Esophagus (tissue), 2 donors: ENCODE measurements around the gene FILIP1. TPM values are rescaled to one million over a fixed set of nuclear protein-coding genes. Genes with fewer than 3 reads are reported as not detected.

ENCODE experiments used
- H3K27ac ChIP-seq, 2 donors: one replicate each; pipeline ENCODE4 v1.5.1; 2013; ENCODE audit warnings: low read depth in 2 of 2, mild to moderate bottlenecking in 2 of 2, inconsistent platforms in 1 of 2, low read length in 1 of 2, moderate library complexity in 1 of 2
- H3K27me3 ChIP-seq, 2 donors: one replicate each; pipeline ENCODE4 v1.6.1; 2013; ENCODE audit warnings: low read length in 2 of 2, control low read depth in 1 of 2, mild to moderate bottlenecking in 1 of 2; ENCODE audit not compliant: insufficient read depth in 2 of 2, control insufficient read depth in 1 of 2
- H3K36me3 ChIP-seq, 2 donors: one replicate each; pipeline ENCODE4 v1.6.1; 2013; ENCODE audit warnings: low read length in 1 of 2; ENCODE audit not compliant: control insufficient read depth in 2 of 2, insufficient read depth in 2 of 2
- H3K4me1 ChIP-seq, 2 donors: one replicate each; pipeline ENCODE4 v1.6.1; 2013; ENCODE audit warnings: low read length in 1 of 2; ENCODE audit not compliant: control insufficient read depth in 2 of 2, insufficient read depth in 2 of 2
- H3K4me3 ChIP-seq, 2 donors: one replicate each; pipeline ENCODE4 v1.5.1; 2013; ENCODE audit warnings: low read length in 2 of 2, mild to moderate bottlenecking in 2 of 2, low read depth in 1 of 2, moderate library complexity in 1 of 2
- H3K9me3 ChIP-seq, 2 donors: one replicate each; pipeline ENCODE4 v1.6.1; 2013; ENCODE audit warnings: mild to moderate bottlenecking in 2 of 2, low read depth in 1 of 2, low read length in 1 of 2, moderate library complexity in 1 of 2; ENCODE audit not compliant: control insufficient read depth in 2 of 2, insufficient read depth in 1 of 2
- WGBS, 2 donors: extraction: QIAGEN DNeasy Blood & Tissue Kit; methylation state at CpG; one replicate each; pipeline ENCODE4 v1.1.7; 2013; 5-methylcytosine and 5-hydroxymethylcytosine counted together
- polyA plus RNA-seq, 2 donors: library from polyadenylated mRNA; stranded (reverse); fragments of 200-250 nt; gene quantifications; one replicate each; pipeline ENCODE4 v1.2.3, GENCODE V29; 2013
- donor health status: healthy with polysubstance abuse.
- donor health status: Bipolar disorder and iron deficiency.

The FILIP1 gene
- polyA plus RNA-seq, 2 donors: 0.84 to 1.6 TPM

GRCh38 chr6:75337835-75338580, 155.6 kb downstream of the FILIP1 start:
- 60 to 68% methylated on average over 4 of the region's 4 CpGs for WGBS, 2 donors
- Histone ChIP-seq H3K27ac (no peak overlapping the region), H3K4me3 (no peak overlapping the region), H3K27me3 (no peaks in the 10 kb centered on the region), H3K36me3 (no peaks in the 10 kb centered on the region), H3K4me1 (no peaks in the 10 kb centered on the region), H3K9me3 (no peaks in the 10 kb centered on the region)

- 57 to 59% methylated on average over 4 of the region's 4 CpGs for WGBS, 2 donors
- H3K27me3 ChIP-seq: no peaks in the 10 kb centered on the region
- peak overlapping the region in 1 of 2 donors; percentile 42 for H3K27ac ChIP-seq
- H3K4me3 ChIP-seq: no peak overlapping the region
- H3K9me3 ChIP-seq: no peaks in the 10 kb centered on the region
- H3K36me3 ChIP-seq: no peaks in the 10 kb centered on the region
- no peaks in the 10 kb centered on the region for H3K4me1 ChIP-seq
These were observed 159.1 kb downstream of the FILIP1 start for GRCh38 chr6:75334266-75335040.

GRCh38 chr6:75333676-75334200, 159.9 kb downstream of the FILIP1 start:
- 46 to 51% methylated on average over 2 of the region's 2 CpGs for WGBS, 2 donors
- Histone ChIP-seq H3K9me3 (no peaks in the 10 kb centered on the region), H3K4me1 (no peaks in the 10 kb centered on the region), H3K36me3 (no peaks in the 10 kb centered on the region), H3K27ac (no peak overlapping the region), H3K27me3 (no peaks in the 10 kb centered on the region), H3K4me3 (no peak overlapping the region)

DNA sequence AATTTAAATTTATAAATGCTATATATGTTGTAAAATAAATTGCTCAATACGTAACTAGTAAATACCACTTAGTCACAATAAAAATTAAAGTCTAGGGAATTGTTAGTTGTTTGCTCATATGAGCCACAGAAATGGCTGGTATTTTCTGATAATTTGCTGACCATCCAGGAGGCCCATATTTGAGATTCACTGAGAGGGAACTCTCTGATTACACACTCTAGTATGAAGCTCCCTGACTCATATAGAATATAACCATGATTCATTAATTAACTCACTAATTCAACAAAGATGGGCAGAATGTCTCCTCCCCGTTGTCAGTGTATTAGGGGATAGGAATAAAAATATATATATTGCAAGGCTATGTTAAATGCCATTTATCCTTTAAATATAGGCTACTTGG, 162.4 kb downstream of the FILIP1 start:
- no peaks in the 10 kb centered on the region for H3K27me3 ChIP-seq
- no peaks in the 10 kb centered on the region for H3K4me1 ChIP-seq
- H3K9me3 ChIP-seq: no peaks in the 10 kb centered on the region
- 88 to 90% methylated on average over 2 of the region's 2 CpGs for WGBS, 2 donors
- no peak overlapping the region for H3K27ac ChIP-seq
- H3K36me3 ChIP-seq: no peaks in the 10 kb centered on the region
- H3K4me3 ChIP-seq: no peak overlapping the region

GRCh38 chr6:75329703-75330102, 163.9 kb downstream of the FILIP1 start:
- no peaks in the 10 kb centered on the region for H3K4me1 ChIP-seq
- no peaks in the 10 kb centered on the region for H3K27me3 ChIP-seq
- no peaks in the 10 kb centered on the region for H3K36me3 ChIP-seq
- no peak overlapping the region for H3K4me3 ChIP-seq
- 88 to 96% methylated on average over 1 of the region's 1 CpG for WGBS, 2 donors
- no peak overlapping the region for H3K27ac ChIP-seq
- no peaks in the 10 kb centered on the region for H3K9me3 ChIP-seq

DNA sequence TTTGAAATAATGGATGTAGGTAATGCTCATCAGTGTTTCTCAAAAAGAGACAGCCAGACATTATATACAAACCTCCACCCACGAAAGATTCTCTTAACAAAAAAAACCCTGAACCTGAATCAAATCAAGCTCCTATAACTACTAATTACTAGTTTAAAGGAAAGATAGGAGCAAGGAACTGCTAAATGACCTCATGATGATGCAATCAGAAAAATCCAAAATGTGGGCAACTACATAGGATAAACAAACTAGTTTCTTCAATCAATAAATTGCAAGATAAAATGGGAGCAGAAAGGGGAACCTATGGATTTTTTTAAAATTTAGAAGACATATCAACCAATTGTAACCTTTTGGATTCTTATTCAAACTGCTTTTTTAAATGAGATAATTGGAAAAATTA, 165.8 kb downstream of the FILIP1 start:
- no peaks in the 10 kb centered on the region for H3K4me1 ChIP-seq
- H3K36me3 ChIP-seq: no peaks in the 10 kb centered on the region
- H3K27me3 ChIP-seq: no peaks in the 10 kb centered on the region
- no peak overlapping the region for H3K27ac ChIP-seq
- no peaks in the 10 kb centered on the region for H3K9me3 ChIP-seq
- H3K4me3 ChIP-seq: no peak overlapping the region
- WGBS, 2 donors: 81 to 89% methylated on average over 1 of the region's 1 CpG

DNA sequence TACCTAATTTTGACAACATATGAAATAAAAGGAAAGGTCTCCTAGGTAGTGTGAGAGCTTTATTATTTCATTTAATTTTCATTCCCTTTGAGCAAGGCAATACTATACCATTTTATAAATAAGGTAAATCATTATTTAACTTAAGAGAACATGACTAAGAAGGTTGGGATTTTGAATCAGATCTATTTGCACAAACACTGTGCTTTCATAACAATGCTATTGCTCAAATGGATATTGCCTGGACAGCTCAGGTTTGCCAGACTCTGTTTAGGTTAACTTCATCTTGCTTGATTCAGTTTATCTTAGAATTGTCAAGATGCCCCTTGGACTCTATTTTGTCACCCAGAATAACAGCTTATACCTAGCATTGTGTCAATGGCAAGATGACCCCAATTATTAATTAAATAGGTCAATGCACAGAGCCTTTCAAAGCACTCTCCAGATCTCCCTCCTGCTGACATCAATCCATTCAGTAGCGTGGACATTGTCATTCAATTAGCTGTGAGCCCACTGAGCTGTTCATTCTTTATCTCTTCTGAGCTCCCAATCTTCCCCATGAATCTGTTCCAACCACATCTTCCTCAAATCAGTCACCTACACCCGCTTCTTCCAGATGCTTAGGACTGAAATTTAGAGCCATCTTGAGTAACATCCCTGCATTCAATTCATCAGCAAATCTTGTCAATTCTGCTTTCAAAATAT, 166.9 kb downstream of the FILIP1 start:
- Histone ChIP-seq H3K27ac (no peak overlapping the region), H3K9me3 (no peaks in the 10 kb centered on the region), H3K4me1 (no peaks in the 10 kb centered on the region), H3K36me3 (no peaks in the 10 kb centered on the region), H3K4me3 (no peak overlapping the region), H3K27me3 (no peaks in the 10 kb centered on the region)
- WGBS, 2 donors: 85 to 87% methylated on average over 2 of the region's 2 CpGs

DNA sequence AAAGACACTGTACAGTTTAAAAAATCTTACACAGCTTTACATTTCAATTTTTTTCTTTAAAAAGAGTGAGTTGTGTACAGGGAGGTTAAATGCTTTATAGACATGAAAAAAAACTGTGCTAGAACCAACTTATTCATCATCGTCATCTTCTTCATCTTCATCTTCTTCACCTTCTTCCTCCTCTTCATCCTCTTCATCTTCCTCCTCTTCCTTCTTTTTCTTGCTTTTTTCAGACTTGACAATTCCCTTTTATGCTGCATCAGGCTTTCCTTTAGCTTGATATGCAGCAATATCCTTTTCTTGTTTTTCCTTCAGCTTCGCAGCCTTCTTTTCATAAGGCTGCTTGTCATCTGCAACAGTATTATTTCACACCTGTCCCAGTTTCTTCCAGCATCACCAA, 174.7 kb downstream of the FILIP1 start:
- H3K27me3 ChIP-seq: no peaks in the 10 kb centered on the region
- H3K4me1 ChIP-seq: no peaks in the 10 kb centered on the region
- no peaks in the 10 kb centered on the region for H3K9me3 ChIP-seq
- no peak overlapping the region for H3K4me3 ChIP-seq
- WGBS, 2 donors: 57 to 79% methylated on average over 2 of the region's 2 CpGs
- no peaks in the 10 kb centered on the region for H3K36me3 ChIP-seq
- H3K27ac ChIP-seq: no peak overlapping the region

DNA sequence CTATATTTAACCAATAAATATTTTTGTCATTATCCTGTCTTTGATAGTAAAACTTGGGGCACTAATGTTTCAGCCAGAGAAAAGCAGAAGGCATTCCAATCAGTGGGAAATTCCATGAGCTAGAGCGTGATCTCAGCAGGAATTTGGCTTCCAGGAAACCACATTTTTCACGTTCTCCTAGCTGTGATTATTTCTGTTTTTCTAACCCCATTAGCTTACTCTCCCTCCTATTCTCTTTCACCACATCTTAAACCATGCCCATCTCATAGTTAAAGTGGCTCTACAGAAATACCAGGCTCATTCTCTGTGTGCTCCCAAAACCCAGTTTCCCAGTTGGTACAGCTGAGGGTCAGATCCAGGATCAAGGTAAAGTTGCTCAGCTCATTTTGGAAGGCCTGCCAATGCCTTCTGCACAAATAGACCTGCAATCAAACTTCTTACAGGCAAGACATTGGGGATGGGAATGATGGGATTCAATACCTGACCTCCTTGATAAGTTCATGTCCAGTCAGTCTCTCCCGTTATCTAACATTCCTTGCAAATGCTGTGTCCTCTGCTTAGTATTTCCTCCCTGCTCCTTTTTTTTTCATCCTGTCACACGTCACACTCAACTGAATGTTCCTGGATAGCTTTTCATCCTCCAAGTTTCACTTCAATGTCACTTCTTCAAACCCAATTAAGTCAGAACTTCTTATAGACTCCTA, 175.9 kb downstream of the FILIP1 start:
- WGBS, 2 donors: 55 to 64% methylated on average over 4 of the region's 4 CpGs
- Histone ChIP-seq H3K27ac (no peak overlapping the region), H3K9me3 (no peaks in the 10 kb centered on the region), H3K4me3 (no peak overlapping the region), H3K27me3 (no peaks in the 10 kb centered on the region), H3K36me3 (no peaks in the 10 kb centered on the region), H3K4me1 (no peaks in the 10 kb centered on the region)
